Measurements from ENCODE around the gene SLC49A4. TPM values are rescaled to one million over a fixed set of nuclear protein-coding genes. Genes with fewer than 3 reads are reported as not detected.

The SLC49A4 gene
- total and polyA plus RNA-seq, 2 of the 8 experiments (the other 6 are each of a cell fraction or from before 2014, with no cell fraction given): 9.5 to 10.2 TPM

DNA sequence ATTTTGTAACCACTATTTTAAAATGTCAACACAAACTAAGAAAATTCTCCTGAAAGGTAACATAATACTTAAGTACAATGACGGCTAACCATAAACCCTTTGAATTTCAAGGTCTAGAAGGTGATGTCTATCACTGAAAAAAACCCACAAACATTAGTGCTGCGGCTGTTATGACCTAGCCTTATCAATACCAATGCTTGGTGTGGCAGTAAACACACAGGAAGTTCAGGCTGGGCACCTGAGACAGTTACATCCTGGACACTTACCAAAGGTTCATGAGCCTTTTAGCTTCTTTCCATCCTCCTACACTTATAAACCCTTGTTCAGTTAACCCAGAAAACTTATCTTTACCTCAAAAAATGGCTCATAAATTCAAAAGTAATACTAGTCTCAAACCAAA is 7.0 kb upstream of the SLC49A4 start:
- no peaks in the 10 kb centered on the region for H3K23me2 ChIP-seq (ENCODE audit: low read depth, low read length)
- H3K4me1 ChIP-seq (replicated peaks in 1 of 4; ENCODE audit: control insufficient read depth in 3 of 4, insufficient read depth in 4 of 4, low read length in 3 of 4): peaks cover 0 to 2% (median 0%) of the 10 kb centered on the region in 4 experiments; a peak in 1 of 7 replicates
- DNase-seq (ENCODE audit: low read depth in 1 of 2, low spot score in 2 of 2) (no peak), FAIRE-seq (no peak)
- no peak overlapping the region for H3K4me2 ChIP-seq (ENCODE audit: insufficient read depth in 1 of 2, low read depth in 2 of 2, low read length in 2 of 2)
- no peak overlapping the region for H3K27ac ChIP-seq (ENCODE audit: low read depth, low read length)
- H3K56ac ChIP-seq (replicated peaks; ENCODE audit: insufficient read length, low read depth, low read length): no peak overlapping the region
- H3K9me3 ChIP-seq (ENCODE audit: insufficient read depth in 2 of 2, low read depth in 1 of 2, low read length in 1 of 2): peaks cover 0 to under 1% of the 10 kb centered on the region in 2 experiments; a peak in 1 of 4 replicates
- H3K4me3 ChIP-seq (ENCODE audit: extremely low read depth in 1 of 4, insufficient read depth in 2 of 4, low read depth in 3 of 4, low read length in 4 of 4): no peak overlapping the region
- no peaks in the 10 kb centered on the region for H3K27me3 ChIP-seq (replicated peaks in 1 of 4; ENCODE audit: control insufficient read depth in 3 of 4, extremely low read depth in 1 of 4, insufficient read depth in 3 of 4, low read length in 3 of 4)
- no peak overlapping the region for H4K5ac ChIP-seq (ENCODE audit: insufficient read length, low read depth, low read length)
- no peak overlapping the region for H2AK5ac ChIP-seq (ENCODE audit: low read depth, low read length)
- no peak overlapping the region for H2BK120ac ChIP-seq (replicated peaks; ENCODE audit: low read depth, low read length)
- H2BK12ac ChIP-seq (ENCODE audit: low read depth, low read length): no peak overlapping the region
- no peak overlapping the region for H2AFZ ChIP-seq (ENCODE audit: low read length)
- ChIA-PET POLR2A (ENCODE audit: partially characterized antibody) (no interaction called here), CTCF (ENCODE audit: partially characterized antibody) (no interaction called here)
- H4K20me1 ChIP-seq (replicated peaks in 1 of 2; ENCODE audit: control insufficient read depth in 1 of 2, insufficient read depth in 2 of 2, low read length in 2 of 2): no peaks in the 10 kb centered on the region
- no peaks in the 10 kb centered on the region for H3K36me3 ChIP-seq (ENCODE audit: control insufficient read depth in 2 of 4, insufficient read depth in 4 of 4, low read length in 3 of 4)
- H2BK5ac ChIP-seq (ENCODE audit: low read depth, low read length): no peak overlapping the region
- no peak overlapping the region for H4K91ac ChIP-seq (replicated peaks; ENCODE audit: insufficient read length, low read length)
- no peak overlapping the region for H3K18ac ChIP-seq (ENCODE audit: extremely low read depth, low read length)
- peaks cover 0 to 9% of the 10 kb centered on the region in 2 experiments; a peak in 3 of 4 replicates for H3K79me2 ChIP-seq (ENCODE audit: control insufficient read depth in 1 of 2, insufficient read depth in 2 of 2, low read length in 2 of 2)
- 88% methylated on average over 2 of the region's 2 CpGs; no CpG with 5 or more reads in 1 of the 2 experiments for WGBS, 2 experiments (ENCODE audit: extremely low coverage in 1 of 2, insufficient coverage in 1 of 2, insufficient read length in 1 of 2, insufficient replicate concordance in 2 of 2, low coverage in 1 of 2, low lambda C conversion rate in 2 of 2, missing lambda C conversion rate in 1 of 2)
- no peak overlapping the region for H3K23ac ChIP-seq (ENCODE audit: insufficient read length)
- no peak overlapping the region for H3K4ac ChIP-seq (replicated peaks; ENCODE audit: insufficient read length, low read depth, low read length)
- H4K8ac ChIP-seq (ENCODE audit: extremely low read depth, insufficient read depth, low read length): no peak overlapping the region
- no peak overlapping the region for H3K14ac ChIP-seq (ENCODE audit: insufficient read length)
- no peak for TF ChIP-seq EP300 (IDR thresholded peaks at IDR 0.05; ENCODE audit: borderline replicate concordance in 1 of 2, low read depth in 2 of 2, low read length in 2 of 2)
- no peak for TF ChIP-seq YY1 (IDR thresholded peaks at IDR 0.05; ENCODE audit: low read depth, low read length)
- TF ChIP-seq SUZ12 (IDR thresholded peaks at IDR 0.05; ENCODE audit: low read length): no peak
- no peak for TF ChIP-seq CHD2 (IDR thresholded peaks at IDR 0.05; ENCODE audit: low read length)
- TF ChIP-seq, protein P1, sequence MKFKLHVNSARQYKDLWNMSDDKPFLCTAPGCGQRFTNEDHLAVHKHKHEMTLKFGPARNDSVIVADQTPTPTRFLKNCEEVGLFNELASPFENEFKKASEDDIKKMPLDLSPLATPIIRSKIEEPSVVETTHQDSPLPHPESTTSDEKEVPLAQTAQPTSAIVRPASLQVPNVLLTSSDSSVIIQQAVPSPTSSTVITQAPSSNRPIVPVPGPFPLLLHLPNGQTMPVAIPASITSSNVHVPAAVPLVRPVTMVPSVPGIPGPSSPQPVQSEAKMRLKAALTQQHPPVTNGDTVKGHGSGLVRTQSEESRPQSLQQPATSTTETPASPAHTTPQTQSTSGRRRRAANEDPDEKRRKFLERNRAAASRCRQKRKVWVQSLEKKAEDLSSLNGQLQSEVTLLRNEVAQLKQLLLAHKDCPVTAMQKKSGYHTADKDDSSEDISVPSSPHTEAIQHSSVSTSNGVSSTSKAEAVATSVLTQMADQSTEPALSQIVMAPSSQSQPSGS (IDR thresholded peaks at IDR 0.05; ENCODE audit: low read length): no peak
- no peak for TF ChIP-seq CHD1 (IDR thresholded peaks at IDR 0.05; ENCODE audit: low read depth, low read length)
- TF ChIP-seq MAFK (IDR thresholded peaks at IDR 0.05; ENCODE audit: low read depth, low read length): no peak
- no peaks in the 10 kb centered on the region; the same call in 1 of the 2 replicates for H3K79me1 ChIP-seq (ENCODE audit: low read depth, low read length)
- no peak overlapping the region for H3K9ac ChIP-seq (replicated peaks in 1 of 4; ENCODE audit: extremely low read depth in 1 of 4, low read depth in 3 of 4, low read length in 3 of 4)
- H2BK15ac ChIP-seq (ENCODE audit: low read length): no peak overlapping the region
- H2BK20ac ChIP-seq (ENCODE audit: low read length): no peak overlapping the region

All from H1 (cell line).